AG09309 (cell line): ENCODE data around the gene PRRG1.

Experiments used
- DNase-seq: peaks from one replicate; pipeline ENCODE4 v3.0.0-alpha.2; 2010; ENCODE audit warnings: low read depth
- H3K4me3 ChIP-seq: 2 replicates; pipeline ENCODE4 v1.5.1; 2011; ENCODE audit warnings: mild to moderate bottlenecking, low read depth, low read length, moderate library complexity; ENCODE audit not compliant: control insufficient read depth
- TF ChIP-seq, protein P1 (sequence below): IDR thresholded peaks from 2 replicates; pipeline ENCODE4 v1.5.1; 2011; ENCODE audit warnings: mild to moderate bottlenecking, low read depth, low read length, inconsistent platforms; ENCODE audit not compliant: insufficient read depth, control insufficient read depth; ENCODE audit errors: missing control alignments

PRRG1 gene

GRCh38 chrX:37370499-37371141 is 21.5 kb downstream of the PRRG1 start:
- TF ChIP-seq, protein P1, sequence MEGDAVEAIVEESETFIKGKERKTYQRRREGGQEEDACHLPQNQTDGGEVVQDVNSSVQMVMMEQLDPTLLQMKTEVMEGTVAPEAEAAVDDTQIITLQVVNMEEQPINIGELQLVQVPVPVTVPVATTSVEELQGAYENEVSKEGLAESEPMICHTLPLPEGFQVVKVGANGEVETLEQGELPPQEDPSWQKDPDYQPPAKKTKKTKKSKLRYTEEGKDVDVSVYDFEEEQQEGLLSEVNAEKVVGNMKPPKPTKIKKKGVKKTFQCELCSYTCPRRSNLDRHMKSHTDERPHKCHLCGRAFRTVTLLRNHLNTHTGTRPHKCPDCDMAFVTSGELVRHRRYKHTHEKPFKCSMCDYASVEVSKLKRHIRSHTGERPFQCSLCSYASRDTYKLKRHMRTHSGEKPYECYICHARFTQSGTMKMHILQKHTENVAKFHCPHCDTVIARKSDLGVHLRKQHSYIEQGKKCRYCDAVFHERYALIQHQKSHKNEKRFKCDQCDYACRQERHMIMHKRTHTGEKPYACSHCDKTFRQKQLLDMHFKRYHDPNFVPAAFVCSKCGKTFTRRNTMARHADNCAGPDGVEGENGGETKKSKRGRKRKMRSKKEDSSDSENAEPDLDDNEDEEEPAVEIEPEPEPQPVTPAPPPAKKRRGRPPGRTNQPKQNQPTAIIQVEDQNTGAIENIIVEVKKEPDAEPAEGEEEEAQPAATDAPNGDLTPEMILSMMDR, result no peak
- DNase-seq, result no peak
- H3K4me3 ChIP-seq, result no peak overlapping the region

- no peak overlapping the region for H3K4me3 ChIP-seq
- TF ChIP-seq, protein P1, result no peak
- DNase-seq, result no peak
Observed at GRCh38 chrX:37371578-37371991, 22.4 kb downstream of the PRRG1 start.

DNA sequence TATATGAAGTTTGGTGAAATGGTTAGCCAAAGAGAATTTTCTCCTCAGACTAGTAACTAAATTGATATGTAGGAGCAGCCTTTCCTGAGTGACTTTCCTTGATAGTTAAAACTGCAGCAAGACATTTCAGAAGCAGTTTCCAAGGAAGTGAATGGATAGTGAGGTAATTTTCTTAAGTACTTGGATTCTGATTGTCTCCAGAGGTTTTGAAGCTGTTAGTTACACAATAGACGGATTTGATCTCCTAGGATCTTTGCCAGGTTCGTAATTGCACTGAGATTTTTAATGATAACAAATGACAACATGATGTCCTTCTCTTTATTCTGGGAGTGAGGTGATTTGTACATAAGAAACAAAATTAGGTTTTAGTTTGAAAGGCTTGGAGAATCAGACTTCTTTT is 29.2 kb downstream of the PRRG1 start:
- no peak overlapping the region for H3K4me3 ChIP-seq
- no peak for DNase-seq
- TF ChIP-seq, protein P1, result no peak

DNA sequence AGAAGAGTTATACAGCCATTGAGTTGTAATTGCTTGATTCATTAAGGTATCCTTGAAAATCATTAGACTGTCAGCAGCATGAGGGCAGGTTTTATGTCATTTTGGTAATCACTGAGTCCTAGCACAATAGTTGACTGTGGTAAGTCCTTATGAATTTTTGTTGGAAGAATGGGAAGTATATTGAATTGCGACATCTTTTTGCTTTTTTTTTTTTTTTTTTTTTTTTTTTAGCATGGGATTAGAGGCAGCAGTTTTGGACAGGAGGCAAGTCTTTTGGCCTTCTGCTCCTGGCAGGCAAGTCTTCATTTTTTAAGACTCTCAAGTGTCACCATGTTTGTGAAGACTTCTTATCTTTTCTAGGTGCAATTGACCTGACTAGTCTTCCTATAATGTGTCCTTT is 29.7 kb downstream of the PRRG1 start:
- no peak overlapping the region for H3K4me3 ChIP-seq
- TF ChIP-seq, protein P1, result no peak
- no peak for DNase-seq

- no peak overlapping the region for H3K4me3 ChIP-seq
- no peak for DNase-seq
- TF ChIP-seq, protein P1, result no peak
Observed at GRCh38 chrX:37380256-37380655, 31.1 kb downstream of the PRRG1 start.

GRCh38 chrX:37380924-37381323 is 31.8 kb downstream of the PRRG1 start:
- no peak for DNase-seq
- TF ChIP-seq, protein P1, result no peak
- no peak overlapping the region for H3K4me3 ChIP-seq

DNA sequence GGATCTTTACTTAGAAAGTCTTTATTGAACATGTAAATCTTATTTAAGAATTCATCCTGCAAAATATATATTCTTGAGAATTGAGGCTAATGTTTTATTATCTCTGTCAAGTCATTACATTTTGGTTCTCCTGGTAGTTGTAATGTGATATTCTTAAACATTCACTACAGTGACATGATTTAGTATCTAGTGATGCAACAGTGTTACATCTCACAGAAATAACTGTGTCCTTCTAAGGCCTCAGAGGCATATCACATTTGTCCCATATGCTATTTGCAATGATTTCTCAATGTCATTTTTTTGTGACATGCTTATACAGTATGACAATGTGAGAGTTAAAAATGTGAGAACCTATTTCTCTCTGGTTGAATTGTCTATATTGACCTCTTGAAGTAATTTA is 34.1 kb downstream of the PRRG1 start:
- H3K4me3 ChIP-seq, result no peak overlapping the region
- DNase-seq, result no peak
- TF ChIP-seq, protein P1, result no peak
